ENCODE data around the gene PHB1.
"Not testable (repeated sequence)": the region's sequence is repeated elsewhere in the genome, so short reads cannot be mapped to it uniquely, and the experiment has no call there.

Gene PHB1

DNA sequence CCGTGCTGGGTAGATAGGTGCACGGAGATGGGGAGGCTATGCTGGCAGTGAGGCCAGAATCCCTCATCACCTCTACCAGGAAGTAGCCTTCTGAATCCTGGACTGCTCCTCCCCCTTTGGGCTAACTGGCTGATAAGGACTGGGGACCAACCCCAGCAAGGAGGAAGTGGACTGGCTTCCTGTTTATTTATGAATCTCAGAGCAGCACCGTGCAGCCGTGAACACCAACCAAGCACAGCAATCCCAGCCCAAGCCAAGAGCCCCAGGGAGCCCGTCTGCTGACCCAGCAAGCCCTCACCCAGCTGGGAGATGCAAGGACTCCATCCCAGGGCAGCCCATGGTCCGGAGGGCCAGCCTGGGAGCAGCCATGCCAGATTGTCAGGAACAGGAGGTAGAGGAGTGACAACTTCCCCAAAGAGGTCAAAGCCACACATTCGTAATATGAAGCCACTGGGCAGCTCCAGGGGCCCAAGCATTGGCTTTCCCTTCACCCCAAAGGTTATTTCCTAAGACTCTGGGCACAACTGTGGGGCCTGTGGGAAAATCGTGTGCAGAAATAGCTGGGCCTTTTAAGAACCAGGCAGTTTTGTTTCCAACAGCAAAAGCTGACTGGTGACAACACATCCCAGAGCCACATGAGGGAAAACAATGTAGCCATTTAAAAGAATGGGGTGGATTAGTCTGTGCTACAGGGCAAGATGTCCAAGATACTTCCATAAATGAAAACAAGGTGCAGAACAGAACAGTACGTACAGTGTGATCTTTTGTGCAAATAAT lies 23.9 kb downstream of the PHB1 start:
- DNase-seq (ENCODE audit: extremely low read depth, low read depth): no peak
- H3K4me3 ChIP-seq (replicated peaks; ENCODE audit: low read depth, low read length): no peak overlapping the region
- TF ChIP-seq, protein P1, sequence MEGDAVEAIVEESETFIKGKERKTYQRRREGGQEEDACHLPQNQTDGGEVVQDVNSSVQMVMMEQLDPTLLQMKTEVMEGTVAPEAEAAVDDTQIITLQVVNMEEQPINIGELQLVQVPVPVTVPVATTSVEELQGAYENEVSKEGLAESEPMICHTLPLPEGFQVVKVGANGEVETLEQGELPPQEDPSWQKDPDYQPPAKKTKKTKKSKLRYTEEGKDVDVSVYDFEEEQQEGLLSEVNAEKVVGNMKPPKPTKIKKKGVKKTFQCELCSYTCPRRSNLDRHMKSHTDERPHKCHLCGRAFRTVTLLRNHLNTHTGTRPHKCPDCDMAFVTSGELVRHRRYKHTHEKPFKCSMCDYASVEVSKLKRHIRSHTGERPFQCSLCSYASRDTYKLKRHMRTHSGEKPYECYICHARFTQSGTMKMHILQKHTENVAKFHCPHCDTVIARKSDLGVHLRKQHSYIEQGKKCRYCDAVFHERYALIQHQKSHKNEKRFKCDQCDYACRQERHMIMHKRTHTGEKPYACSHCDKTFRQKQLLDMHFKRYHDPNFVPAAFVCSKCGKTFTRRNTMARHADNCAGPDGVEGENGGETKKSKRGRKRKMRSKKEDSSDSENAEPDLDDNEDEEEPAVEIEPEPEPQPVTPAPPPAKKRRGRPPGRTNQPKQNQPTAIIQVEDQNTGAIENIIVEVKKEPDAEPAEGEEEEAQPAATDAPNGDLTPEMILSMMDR (IDR thresholded peaks at IDR 0.05; ENCODE audit: low read depth, low read length, missing control alignments): no peak

DNA sequence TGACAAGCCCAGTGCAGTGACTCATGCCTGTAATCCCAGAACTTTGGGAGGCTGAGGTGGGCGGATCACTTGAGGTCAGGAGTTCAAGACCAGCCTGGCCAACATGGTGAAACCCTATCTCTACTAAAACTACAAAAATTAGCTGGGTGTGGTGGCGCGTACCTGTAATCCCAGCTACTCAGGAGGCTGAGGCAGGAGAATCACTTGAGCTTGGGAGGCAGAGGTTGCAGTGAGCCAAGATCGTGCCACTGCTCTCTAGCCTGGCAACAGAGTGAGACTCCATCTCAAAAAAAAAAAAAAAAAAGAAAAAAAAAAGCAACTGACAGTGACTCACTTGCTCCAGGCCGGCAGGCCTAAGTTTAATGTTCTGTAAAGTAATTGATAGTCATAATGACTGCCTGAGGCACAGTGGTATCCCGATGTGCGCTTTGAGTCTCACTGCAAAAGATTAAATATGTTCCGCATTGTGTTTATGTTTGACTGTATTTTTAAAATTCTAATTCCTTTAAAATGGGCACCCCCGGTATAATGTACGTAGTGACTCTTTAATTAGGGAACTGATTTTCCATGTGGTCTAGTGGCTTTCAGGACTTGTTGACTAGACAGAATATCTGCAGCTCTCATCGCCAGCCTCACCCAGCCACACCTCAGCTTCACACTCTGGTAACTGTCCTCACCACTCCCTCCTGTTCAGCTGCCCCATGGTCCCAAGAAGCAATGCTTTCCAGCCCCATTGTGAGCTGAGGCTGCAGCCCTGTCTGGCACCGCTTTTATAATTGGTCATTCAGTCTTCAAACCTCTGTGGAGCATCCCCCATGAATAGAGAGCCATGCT lies 25.0 kb downstream of the PHB1 start:
- not testable (repeated sequence) for H3K4me3 ChIP-seq (replicated peaks; ENCODE audit: low read depth, low read length); DNase-seq (ENCODE audit: extremely low read depth, low read depth)

DNA sequence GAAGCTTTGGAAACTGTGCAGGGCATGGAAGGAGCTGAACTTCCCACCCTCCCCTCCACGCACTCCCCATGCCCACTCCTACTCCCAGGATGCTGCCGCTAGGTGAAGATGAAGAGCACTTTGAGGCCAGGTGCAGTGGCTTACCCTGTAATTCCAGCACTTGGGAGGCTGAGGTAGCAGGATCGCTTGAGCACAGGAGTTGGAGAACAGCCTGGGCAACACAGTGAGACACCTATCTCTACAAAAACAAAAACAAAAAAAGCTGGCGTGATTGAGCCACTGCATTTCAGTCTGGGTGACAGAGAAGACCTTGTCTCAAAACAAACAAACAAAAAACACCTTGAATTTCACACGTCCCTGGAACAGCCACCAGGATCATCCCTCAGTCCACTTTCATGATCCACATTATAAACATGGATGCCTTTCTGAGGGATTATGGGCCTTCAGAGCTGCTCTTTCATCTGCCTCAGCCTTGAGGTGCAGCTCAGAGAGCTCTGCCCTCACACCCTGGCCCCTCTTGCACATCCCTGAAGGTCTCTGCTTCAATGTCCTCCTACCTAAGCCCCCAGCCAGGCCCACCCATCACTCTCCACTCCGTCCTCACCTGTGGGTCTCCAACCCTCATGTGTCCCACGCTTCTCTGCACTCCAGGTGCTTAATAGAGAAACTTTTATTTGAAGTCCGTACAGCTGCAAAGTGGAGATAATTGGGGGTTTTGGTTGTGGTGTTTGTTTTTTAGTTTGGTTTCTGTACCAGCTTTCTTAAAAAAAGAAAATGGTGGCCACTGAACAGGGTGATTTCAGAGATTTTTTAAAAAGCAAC lies 25.8 kb downstream of the PHB1 start:
- H3K4me3 ChIP-seq (replicated peaks; ENCODE audit: low read depth, low read length): no peak overlapping the region
- no peak for DNase-seq (ENCODE audit: extremely low read depth, low read depth)
- TF ChIP-seq, protein P1 (IDR thresholded peaks at IDR 0.05; ENCODE audit: low read depth, low read length, missing control alignments): no peak

DNA sequence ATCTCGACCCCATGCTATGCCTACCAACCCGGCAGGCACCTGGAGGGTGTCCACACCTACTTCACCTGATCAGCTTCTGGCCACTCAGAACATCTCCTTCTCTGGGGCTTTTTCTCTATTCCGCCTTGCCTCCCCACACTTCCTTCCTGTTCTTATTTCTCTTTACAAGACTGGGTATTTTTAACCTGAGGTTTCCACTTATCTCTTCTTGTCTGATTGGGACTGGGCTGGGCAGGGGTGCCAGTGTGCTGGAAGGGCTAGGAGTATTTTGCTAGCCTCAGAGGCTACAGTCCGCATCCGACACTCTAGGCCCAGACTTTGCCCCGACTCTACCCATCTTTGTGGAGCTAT lies 26.4 kb downstream of the PHB1 start:
- no peak for DNase-seq (ENCODE audit: extremely low read depth, low read depth)
- TF ChIP-seq, protein P1 (IDR thresholded peaks at IDR 0.05; ENCODE audit: low read depth, low read length, missing control alignments): no peak
- no peak overlapping the region for H3K4me3 ChIP-seq (replicated peaks; ENCODE audit: low read depth, low read length)

DNA sequence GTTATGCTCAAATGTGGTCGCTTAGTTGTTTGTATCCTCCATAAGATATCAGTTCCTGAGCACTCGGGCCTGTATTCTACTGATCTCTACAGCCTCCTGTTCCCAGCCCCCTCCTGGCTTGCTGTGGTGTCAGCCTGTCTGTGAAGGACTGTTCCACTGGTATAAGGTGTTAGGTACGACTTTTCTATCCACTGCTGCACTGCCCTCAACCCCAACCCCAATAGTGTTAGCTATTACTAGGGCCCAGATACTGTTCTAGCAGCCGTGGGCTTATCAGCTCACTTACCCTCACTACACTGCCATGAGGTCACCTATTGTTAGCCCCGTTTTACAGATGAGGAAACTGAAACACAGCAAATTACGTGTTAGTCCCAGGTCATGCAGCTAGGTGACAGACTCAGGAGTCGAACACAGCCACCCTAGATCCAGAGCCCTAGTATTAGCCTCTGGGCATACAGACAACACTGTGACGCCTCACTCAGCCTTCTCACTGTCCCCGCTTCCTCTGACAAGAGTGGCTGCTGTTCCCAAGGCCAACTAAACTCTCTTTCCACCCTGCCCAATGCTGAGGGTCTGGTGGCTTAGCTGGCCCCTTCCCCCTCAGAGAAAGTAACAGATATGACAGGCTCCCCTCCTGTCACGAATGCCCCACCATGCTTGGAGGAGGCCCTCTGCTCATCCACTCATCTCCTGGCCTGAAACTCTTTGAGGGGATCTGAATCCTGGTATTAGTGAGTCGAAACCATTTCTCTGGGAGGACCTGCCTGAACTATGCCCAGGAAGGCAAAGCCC lies 27.0 kb downstream of the PHB1 start:
- DNase-seq (ENCODE audit: extremely low read depth, low read depth): no peak
- H3K4me3 ChIP-seq (replicated peaks; ENCODE audit: low read depth, low read length): no peak overlapping the region

DNA sequence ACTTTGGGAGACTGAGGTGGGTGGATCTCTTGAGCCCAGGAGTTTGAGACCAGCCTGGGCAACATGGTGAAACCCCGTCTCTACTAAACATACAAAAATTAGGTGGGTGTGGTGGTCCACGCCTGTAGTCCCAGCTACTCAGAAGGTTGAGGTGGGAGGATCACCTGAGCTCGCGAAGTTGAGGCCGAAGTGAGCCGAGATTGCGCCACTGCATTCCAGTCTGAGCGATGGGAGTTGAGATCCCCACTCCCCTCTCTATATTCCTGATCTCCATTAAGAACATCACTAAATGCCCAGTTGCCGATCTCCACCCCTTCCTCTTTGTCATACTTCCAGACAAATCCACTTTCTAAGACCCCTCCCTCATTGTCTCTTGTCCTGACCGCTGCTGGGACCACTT lies 28.3 kb downstream of the PHB1 start:
- TF ChIP-seq, protein P1 (IDR thresholded peaks at IDR 0.05; ENCODE audit: low read depth, low read length, missing control alignments): no peak
- no peak for DNase-seq (ENCODE audit: extremely low read depth, low read depth)
- H3K4me3 ChIP-seq (replicated peaks; ENCODE audit: low read depth, low read length): no peak overlapping the region

More for the DNA sequence above, 27.0 kb downstream of the PHB1 start:
- TF ChIP-seq, protein P1 (IDR thresholded peaks at IDR 0.05; ENCODE audit: low read depth, low read length, missing control alignments): no peak

All from HFF-Myc (cell line).